NB4 (cell line): ENCODE results near the gene M6PR.

Experiments
- DNase-seq: peaks from one replicate; pipeline ENCODE4 v3.0.0; 2010; ENCODE audit warnings: low read depth
- H3K4me3 ChIP-seq: one replicate; pipeline ENCODE4 v1.5.1; 2011; ENCODE audit warnings: mild to moderate bottlenecking, low read depth, low read length, moderate library complexity
- MYC ChIP-seq: IDR thresholded peaks from 2 replicates; pipeline ENCODE4 v1.6.1; 2011; ENCODE audit warnings: low read depth, low read length
- POLR2A ChIP-seq: IDR thresholded peaks from 2 replicates; pipeline ENCODE4 v1.6.1; 2011; ENCODE audit warnings: mild to moderate bottlenecking; ENCODE audit not compliant: insufficient read length; ENCODE audit errors: extremely low read depth
- TF ChIP-seq, protein P1 (sequence below): IDR thresholded peaks from one replicate; pipeline ENCODE4 v1.5.1; 2012; ENCODE audit warnings: low read depth, low read length
- TF ChIP-seq, protein P2 (sequence below): IDR thresholded peaks from 2 replicates; pipeline ENCODE4 v1.6.1; 2011; ENCODE audit warnings: low read depth, low read length

M6PR gene

DNA sequence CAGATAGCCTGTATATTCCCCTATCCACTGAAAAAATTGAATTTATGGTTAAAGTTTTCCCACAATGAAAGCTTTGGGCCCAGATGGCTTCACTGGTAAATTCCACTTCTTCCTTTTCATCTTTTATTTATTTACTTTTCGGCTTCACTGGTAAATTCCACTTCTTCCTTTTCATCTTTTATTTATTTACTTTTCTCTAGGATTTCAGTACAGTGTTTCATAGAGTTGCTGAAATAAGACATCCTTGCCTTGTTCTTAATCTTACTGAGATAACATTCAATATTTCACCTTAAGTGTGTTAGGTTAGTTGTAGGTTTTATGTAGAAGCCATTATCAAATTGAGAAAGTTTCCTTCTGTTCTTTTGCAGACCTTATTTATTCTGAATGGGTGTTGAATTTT, 21.0 kb upstream of the M6PR start:
- no peak for DNase-seq
- H3K4me3 ChIP-seq: no peak overlapping the region
- TF ChIP-seq MYC: no peak
- TF ChIP-seq, protein P1, sequence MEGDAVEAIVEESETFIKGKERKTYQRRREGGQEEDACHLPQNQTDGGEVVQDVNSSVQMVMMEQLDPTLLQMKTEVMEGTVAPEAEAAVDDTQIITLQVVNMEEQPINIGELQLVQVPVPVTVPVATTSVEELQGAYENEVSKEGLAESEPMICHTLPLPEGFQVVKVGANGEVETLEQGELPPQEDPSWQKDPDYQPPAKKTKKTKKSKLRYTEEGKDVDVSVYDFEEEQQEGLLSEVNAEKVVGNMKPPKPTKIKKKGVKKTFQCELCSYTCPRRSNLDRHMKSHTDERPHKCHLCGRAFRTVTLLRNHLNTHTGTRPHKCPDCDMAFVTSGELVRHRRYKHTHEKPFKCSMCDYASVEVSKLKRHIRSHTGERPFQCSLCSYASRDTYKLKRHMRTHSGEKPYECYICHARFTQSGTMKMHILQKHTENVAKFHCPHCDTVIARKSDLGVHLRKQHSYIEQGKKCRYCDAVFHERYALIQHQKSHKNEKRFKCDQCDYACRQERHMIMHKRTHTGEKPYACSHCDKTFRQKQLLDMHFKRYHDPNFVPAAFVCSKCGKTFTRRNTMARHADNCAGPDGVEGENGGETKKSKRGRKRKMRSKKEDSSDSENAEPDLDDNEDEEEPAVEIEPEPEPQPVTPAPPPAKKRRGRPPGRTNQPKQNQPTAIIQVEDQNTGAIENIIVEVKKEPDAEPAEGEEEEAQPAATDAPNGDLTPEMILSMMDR: no peak
- TF ChIP-seq POLR2A: no peak
- TF ChIP-seq, protein P2, sequence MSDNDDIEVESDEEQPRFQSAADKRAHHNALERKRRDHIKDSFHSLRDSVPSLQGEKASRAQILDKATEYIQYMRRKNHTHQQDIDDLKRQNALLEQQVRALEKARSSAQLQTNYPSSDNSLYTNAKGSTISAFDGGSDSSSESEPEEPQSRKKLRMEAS: no peak

DNA sequence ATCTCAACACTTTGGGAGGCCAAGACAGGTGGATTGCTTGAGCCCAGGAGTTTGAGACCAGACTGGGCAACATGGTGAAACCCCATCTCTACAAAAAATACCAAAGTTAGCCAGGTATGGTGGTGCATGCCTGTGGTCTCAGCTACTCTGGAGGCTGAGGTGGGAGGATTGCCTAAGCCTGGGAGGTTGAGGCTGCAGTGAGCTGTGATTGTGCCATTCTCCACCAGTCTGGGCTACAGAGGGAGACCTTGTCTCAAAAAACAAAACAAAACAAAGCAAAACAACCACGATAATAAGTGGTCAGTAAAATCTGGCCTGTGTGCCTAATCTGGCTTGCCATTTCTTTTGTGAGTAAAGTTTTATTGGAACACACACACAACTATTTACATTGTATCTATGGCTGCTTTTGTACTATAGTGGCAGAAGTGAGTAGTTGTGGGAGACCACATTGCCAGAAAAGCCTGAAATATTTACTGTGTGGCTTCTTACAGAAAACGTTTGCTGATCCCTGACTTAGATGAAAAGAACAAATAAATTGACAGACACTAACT, 20.5 kb upstream of the M6PR start:
- no peak overlapping the region for H3K4me3 ChIP-seq
- no peak for DNase-seq
- TF ChIP-seq POLR2A (no peak), MYC (no peak)
- TF ChIP-seq, protein P2: no peak
- TF ChIP-seq, protein P1: no peak

DNA sequence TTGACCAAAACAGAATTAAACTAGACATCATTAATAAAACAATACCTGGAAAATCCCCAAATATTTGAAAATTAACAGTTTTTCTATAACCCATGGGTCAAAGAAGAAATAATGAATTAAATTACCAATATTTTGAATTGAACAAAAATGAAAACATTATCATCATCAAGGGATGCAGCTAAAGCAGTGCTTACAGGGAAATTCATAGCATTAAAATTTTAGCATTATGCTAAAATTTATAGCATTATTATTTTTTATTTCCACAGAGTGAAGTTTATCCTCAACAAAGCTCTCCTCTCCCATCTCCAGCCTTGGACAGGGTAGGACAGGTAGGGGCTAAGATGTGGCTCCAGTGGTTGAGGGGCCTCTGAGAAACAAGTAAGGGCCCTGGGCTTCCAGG, 19.3 kb upstream of the M6PR start:
- no peak for DNase-seq
- no peak overlapping the region for H3K4me3 ChIP-seq
- TF ChIP-seq POLR2A (no peak), MYC (no peak)
- TF ChIP-seq, protein P2: no peak
- TF ChIP-seq, protein P1: no peak

DNA sequence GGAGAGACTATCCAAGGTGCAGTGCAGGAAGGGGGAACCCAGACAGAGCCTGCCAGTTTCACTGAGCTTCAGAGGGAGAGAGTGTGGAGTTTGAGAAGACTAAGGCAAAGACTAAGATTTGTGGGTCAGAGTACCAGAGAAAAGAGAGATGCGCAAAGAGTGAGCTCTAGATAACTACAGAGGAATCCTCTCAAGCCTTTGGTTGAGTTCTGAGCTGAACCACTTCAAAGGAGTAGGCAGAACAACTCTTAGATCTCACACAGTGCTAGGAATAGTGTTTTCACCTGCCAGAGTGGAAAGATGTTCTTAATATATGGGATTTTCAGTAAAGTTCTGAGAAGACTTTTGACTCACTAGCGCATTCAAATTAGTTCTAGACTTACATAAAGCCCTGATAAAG, 10.7 kb upstream of the M6PR start:
- DNase-seq: no peak
- TF ChIP-seq POLR2A (no peak), MYC (no peak)
- TF ChIP-seq, protein P2: no peak
- TF ChIP-seq, protein P1: no peak
- H3K4me3 ChIP-seq: no peak overlapping the region

DNA sequence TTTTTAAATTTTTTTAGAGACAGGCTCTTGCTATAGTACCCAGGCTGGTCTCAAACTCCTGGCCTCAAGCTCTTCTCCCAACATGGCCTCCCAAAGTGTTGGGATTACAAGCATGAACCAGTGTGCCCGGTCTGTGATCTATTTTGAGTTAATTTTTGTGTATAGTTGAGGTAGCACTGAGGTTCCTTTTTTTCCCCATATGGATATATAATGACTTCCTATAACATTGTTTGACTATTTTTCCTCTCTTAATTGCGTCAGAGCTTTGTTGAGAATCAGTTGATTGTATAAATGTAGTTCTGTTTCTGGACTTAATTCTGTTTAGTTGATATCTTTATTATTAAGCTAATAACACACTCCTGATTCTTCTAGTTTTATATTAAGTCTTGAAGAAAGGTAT, 8.6 kb upstream of the M6PR start:
- no peak for DNase-seq
- no peak overlapping the region for H3K4me3 ChIP-seq
- TF ChIP-seq, protein P1: no peak
- no peak for TF ChIP-seq POLR2A
- TF ChIP-seq, protein P2: no peak
